HepG2 (cell line): ENCODE measurements around the gene VAV2. TPM values are rescaled to one million over a fixed set of nuclear protein-coding genes. Genes with fewer than 3 reads are reported as not detected.

ENCODE experiments used
- CC2D1A ChIP-seq: sonication (generic); formaldehyde crosslinking; IDR thresholded peaks from 2 replicates; pipeline ENCODE4 v1.8.1; 2023; ENCODE audit warnings: mild to moderate bottlenecking, missing genetic modification reagents
- CHCHD3 ChIP-seq: sonication (generic); formaldehyde crosslinking; IDR thresholded peaks from 2 replicates; pipeline ENCODE4 v1.8.0; 2022; ENCODE audit warnings: mild to moderate bottlenecking, missing genetic modification reagents, moderate library complexity
- HMGXB3 ChIP-seq: sonication (generic); formaldehyde crosslinking; IDR thresholded peaks from 2 replicates; pipeline ENCODE4 v1.4.0; 2020; ENCODE audit warnings: missing genetic modification reagents, borderline replicate concordance
- HOXA9 ChIP-seq: sonication (generic); formaldehyde crosslinking; IDR thresholded peaks from 2 replicates; pipeline ENCODE4 v1.8.1; 2022; ENCODE audit warnings: missing genetic modification reagents, mild to moderate bottlenecking, moderate library complexity, borderline replicate concordance
- IKZF1 ChIP-seq: fragments of 450-650 bp; IDR thresholded peaks from 2 replicates; pipeline ENCODE4 v1.7.1; 2016
- MYC ChIP-seq: sonication (generic); formaldehyde crosslinking; IDR thresholded peaks from 2 replicates; pipeline ENCODE4 v1.9.0; 2021; ENCODE audit warnings: missing genetic modification reagents, borderline replicate concordance
- RARA ChIP-seq: IDR thresholded peaks from 2 replicates; pipeline ENCODE4 v1.6.1; 2016; ENCODE audit warnings: missing genetic modification reagents, missing compliant biosample characterization
- RBAK ChIP-seq: sonication (generic); formaldehyde crosslinking; IDR thresholded peaks from 2 replicates; pipeline ENCODE4 v1.5.1; 2020; ENCODE audit warnings: mild to moderate bottlenecking, missing genetic modification reagents
- RXRB ChIP-seq: IDR thresholded peaks from 2 replicates; pipeline ENCODE4 v1.6.1; 2016; ENCODE audit warnings: borderline replicate concordance, missing genetic modification reagents, missing compliant biosample characterization
- XRCC5 ChIP-seq: fragments of 200-400 bp; formaldehyde crosslinking; optimal IDR thresholded peaks from 2 replicates; pipeline ENCODE3; 2017; ENCODE audit warnings: mild to moderate bottlenecking, low read length
- ZNF136 ChIP-seq: sonication (generic); formaldehyde crosslinking; IDR thresholded peaks from 2 replicates; pipeline ENCODE4 v1.8.1; 2022; ENCODE audit warnings: low read depth, mild to moderate bottlenecking, moderate library complexity, missing genetic modification reagents
- ZNF296 ChIP-seq: sonication (generic); formaldehyde crosslinking; conservative IDR thresholded peaks from 2 replicates; pipeline ENCODE4 v1.5.0; 2020; ENCODE audit warnings: mild to moderate bottlenecking, missing genetic modification reagents
- ZNF550 ChIP-seq: sonication (generic); formaldehyde crosslinking; IDR thresholded peaks from 2 replicates; pipeline ENCODE4 v1.4.0; 2020; ENCODE audit warnings: mild to moderate bottlenecking, missing genetic modification reagents, borderline replicate concordance
- ZNF776 ChIP-seq: sonication (generic); formaldehyde crosslinking; IDR thresholded peaks from 2 replicates; pipeline ENCODE4 v1.4.0; 2020; ENCODE audit warnings: mild to moderate bottlenecking, missing genetic modification reagents
- polyA plus RNA-seq, 8 experiments: library from polyadenylated mRNA; depleted of rRNA in 3 of 8; stranded (reverse) in 7 of 8; unstranded in 1 of 8; fragments of >200 nt; fragmentation: Illumina TruSeq in 4 of 8; extraction: Trizol in 4 of 8; gene quantifications; 2 replicates each; pipeline versions ENCODE4 v1.2.1 to v1.2.3, GENCODE V29; 2011 to 2016; ENCODE audit warnings: low read depth in 4 of 8, missing spikeins in 1 of 8, mixed read lengths in 1 of 8; ENCODE audit not compliant: insufficient read depth in 1 of 8
- total RNA-seq, 5 experiments: library from RNA; depleted of rRNA; stranded (reverse); fragments of >200 nt; fragmentation: Illumina TruSeq; extraction: Trizol; gene quantifications; 2 replicates each; pipeline ENCODE4 v1.2.3, GENCODE V29; 2016; ENCODE audit warnings: low read depth in 1 of 5
- TF ChIP-seq, protein P1 (sequence below): sonication (generic); formaldehyde crosslinking; IDR thresholded peaks from 2 replicates; pipeline ENCODE4 v1.4.0; 2020; ENCODE audit warnings: missing genetic modification reagents, borderline replicate concordance
- TF ChIP-seq, protein P2 (sequence below): IDR thresholded peaks from 2 replicates; pipeline ENCODE4 v1.6.1; 2012; ENCODE audit warnings: low read depth, low read length, improper control_type of control experiment
- TF ChIP-seq, protein P3 (sequence below): sonication (generic); formaldehyde crosslinking; IDR thresholded peaks from 2 replicates; pipeline ENCODE4 v1.5.0; 2020; ENCODE audit warnings: missing genetic modification reagents
- TF ChIP-seq, protein P4 (sequence below): sonication (generic); formaldehyde crosslinking; IDR thresholded peaks from 2 replicates; pipeline ENCODE4 v1.5.0; 2020; ENCODE audit warnings: mild to moderate bottlenecking, missing genetic modification reagents

Gene VAV2
- total and polyA plus RNA-seq, 2 of the 13 experiments (the other 11 are each of a cell fraction or from before 2014, with no cell fraction given), result 22.5 to 22.9 TPM

- TF ChIP-seq HMGXB3 (CRISPR knock-in tag) (no peak), CHCHD3 (CRISPR knock-in tag) (no peak), CC2D1A (CRISPR knock-in tag) (no peak), RBAK (CRISPR knock-in tag) (no peak), MYC (CRISPR knock-in tag) (no peak; the same call in 1 of the 2 replicates), ZNF296 (CRISPR knock-in tag) (no peak), XRCC5 (no peak), ZNF136 (CRISPR knock-in tag) (no peak), ZNF550 (CRISPR knock-in tag) (no peak), ZNF776 (CRISPR knock-in tag) (no peak), RARA (CRISPR knock-in tag) (peak; percentile 86), HOXA9 (CRISPR knock-in tag) (no peak), RXRB (CRISPR knock-in tag) (peak; percentile 67), IKZF1 (no peak)
- TF ChIP-seq, protein P1, sequence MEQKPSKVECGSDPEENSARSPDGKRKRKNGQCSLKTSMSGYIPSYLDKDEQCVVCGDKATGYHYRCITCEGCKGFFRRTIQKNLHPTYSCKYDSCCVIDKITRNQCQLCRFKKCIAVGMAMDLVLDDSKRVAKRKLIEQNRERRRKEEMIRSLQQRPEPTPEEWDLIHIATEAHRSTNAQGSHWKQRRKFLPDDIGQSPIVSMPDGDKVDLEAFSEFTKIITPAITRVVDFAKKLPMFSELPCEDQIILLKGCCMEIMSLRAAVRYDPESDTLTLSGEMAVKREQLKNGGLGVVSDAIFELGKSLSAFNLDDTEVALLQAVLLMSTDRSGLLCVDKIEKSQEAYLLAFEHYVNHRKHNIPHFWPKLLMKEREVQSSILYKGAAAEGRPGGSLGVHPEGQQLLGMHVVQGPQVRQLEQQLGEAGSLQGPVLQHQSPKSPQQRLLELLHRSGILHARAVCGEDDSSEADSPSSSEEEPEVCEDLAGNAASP, result peak; percentile 20; the same call in 1 of the 2 replicates
- TF ChIP-seq, protein P2, sequence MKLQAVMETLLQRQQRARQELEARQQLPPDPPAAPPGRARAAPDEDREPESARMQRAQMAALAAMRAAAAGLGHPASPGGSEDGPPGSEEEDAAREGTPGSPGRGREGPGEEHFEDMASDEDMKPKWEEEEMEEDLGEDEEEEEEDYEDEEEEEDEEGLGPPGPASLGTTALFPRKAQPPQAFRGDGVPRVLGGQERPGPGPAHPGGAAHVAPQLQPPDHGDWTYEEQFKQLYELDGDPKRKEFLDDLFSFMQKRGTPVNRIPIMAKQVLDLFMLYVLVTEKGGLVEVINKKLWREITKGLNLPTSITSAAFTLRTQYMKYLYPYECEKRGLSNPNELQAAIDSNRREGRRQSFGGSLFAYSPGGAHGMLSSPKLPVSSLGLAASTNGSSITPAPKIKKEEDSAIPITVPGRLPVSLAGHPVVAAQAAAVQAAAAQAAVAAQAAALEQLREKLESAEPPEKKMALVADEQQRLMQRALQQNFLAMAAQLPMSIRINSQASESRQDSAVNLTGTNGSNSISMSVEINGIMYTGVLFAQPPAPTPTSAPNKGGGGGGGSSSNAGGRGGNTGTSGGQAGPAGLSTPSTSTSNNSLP, result no peak
- TF ChIP-seq, protein P3, sequence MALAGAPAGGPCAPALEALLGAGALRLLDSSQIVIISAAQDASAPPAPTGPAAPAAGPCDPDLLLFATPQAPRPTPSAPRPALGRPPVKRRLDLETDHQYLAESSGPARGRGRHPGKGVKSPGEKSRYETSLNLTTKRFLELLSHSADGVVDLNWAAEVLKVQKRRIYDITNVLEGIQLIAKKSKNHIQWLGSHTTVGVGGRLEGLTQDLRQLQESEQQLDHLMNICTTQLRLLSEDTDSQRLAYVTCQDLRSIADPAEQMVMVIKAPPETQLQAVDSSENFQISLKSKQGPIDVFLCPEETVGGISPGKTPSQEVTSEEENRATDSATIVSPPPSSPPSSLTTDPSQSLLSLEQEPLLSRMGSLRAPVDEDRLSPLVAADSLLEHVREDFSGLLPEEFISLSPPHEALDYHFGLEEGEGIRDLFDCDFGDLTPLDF (CRISPR knock-in tag), result no peak
- TF ChIP-seq, protein P4, sequence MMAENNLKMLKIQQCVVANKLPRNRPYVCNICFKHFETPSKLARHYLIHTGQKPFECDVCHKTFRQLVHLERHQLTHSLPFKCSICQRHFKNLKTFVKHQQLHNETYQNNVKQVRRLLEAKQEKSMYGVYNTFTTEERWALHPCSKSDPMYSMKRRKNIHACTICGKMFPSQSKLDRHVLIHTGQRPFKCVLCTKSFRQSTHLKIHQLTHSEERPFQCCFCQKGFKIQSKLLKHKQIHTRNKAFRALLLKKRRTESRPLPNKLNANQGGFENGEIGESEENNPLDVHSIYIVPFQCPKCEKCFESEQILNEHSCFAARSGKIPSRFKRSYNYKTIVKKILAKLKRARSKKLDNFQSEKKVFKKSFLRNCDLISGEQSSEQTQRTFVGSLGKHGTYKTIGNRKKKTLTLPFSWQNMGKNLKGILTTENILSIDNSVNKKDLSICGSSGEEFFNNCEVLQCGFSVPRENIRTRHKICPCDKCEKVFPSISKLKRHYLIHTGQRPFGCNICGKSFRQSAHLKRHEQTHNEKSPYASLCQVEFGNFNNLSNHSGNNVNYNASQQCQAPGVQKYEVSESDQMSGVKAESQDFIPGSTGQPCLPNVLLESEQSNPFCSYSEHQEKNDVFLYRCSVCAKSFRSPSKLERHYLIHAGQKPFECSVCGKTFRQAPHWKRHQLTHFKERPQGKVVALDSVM (CRISPR knock-in tag), result peak; percentile 41; the same call in 1 of the 2 replicates
Measured at GRCh38 chr9:133971121-133971951, 20.8 kb downstream of the VAV2 start (continued).
